ENCODE data around the gene ZNF337.

ZNF337 gene

DNA sequence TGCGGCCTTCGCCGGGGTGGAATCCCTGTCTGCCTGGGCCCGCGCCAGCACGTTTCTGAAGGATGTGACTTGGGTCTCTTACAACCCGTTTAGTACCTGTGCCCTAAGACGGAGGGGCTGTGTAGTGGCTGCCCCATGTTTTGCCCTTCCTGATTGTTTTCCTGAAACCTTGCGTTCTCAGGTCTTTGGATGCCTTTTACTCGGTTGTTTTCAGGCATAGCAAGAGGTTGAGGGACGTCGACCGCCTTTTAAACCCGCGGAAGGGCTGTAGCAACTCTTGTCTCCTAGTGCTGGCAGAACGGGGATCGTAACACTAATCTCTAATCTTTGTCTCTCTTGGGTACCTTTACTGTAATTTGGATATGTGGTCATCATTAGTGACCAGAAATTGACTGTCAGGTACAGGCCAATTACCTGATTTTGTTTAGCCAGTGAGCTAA is 72.1 kb downstream of the ZNF337 start:
- DNase-seq = no peak

Data from suppressor macrophage (primary cell).